ENCODE measurements around the gene PDE11A.

The PDE11A gene

DNA sequence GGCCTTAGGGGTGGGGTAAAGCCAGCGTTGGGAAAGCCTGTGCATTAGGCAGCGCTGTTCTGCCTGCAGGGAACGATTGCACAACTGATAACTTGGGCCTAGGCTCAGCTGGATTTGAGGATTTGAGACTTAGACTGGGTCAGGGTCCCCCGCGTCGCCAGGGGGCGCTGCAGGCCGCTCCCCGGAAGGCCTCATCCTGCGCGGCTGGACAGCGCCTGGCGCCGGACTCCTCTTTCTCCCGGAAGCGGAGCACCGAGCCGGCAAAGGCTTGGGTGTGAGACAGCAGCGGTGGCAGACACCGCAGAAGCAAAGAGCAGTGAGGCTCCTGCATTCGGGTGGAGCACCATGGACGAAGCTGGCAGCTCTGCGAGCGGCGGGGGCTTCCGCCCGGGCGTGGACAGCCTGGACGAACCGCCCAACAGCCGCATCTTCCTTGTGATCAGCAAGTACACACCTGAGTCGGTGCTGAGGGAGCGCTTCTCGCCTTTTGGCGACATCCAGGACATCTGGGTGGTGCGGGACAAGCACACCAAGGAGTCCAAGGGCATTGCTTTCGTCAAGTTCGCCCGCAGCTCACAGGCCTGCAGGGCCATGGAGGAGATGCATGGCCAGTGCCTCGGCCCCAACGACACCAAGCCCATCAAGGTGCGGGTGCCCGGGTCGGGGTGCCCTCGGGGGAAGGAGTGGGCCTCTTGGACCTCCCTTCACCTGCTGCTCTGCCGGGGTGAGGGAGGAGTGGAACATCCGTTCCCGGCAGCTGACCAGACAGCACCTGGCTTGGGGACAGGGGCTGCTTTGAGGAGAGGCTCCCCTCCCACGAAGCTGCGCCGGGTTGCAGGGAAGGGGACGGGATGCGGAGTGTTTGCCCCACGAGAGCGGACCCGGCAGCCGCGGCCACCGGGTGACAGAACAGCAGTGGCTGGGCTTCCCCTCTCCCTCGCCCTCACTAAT lies 39.9 kb upstream of the PDE11A start, which contains the start of gene RBM45:
RBM45 (plus strand) TSS at position 236 of the 951 bp plus-strand sequence; CDS start at position 346, 110 bp downstream.
- TF ChIP-seq, protein P1, sequence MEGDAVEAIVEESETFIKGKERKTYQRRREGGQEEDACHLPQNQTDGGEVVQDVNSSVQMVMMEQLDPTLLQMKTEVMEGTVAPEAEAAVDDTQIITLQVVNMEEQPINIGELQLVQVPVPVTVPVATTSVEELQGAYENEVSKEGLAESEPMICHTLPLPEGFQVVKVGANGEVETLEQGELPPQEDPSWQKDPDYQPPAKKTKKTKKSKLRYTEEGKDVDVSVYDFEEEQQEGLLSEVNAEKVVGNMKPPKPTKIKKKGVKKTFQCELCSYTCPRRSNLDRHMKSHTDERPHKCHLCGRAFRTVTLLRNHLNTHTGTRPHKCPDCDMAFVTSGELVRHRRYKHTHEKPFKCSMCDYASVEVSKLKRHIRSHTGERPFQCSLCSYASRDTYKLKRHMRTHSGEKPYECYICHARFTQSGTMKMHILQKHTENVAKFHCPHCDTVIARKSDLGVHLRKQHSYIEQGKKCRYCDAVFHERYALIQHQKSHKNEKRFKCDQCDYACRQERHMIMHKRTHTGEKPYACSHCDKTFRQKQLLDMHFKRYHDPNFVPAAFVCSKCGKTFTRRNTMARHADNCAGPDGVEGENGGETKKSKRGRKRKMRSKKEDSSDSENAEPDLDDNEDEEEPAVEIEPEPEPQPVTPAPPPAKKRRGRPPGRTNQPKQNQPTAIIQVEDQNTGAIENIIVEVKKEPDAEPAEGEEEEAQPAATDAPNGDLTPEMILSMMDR (IDR thresholded peaks at IDR 0.05), result peak; percentile 98
- Mint-ChIP-seq H3K27me3 (ENCODE audit: low read depth, poor library complexity) (peaks cover 9% of the 10 kb centered on the region), H3K9me3 (no peaks in the 10 kb centered on the region), H3K4me3 (peak within 1 kb of the TSS; percentile 93), H3K36me3 (ENCODE audit: low read depth) (no peaks in the 10 kb centered on the region), H3K27ac (peak within 1 kb of the TSS; percentile 48), H3K4me1 (peaks cover 23% of the 10 kb centered on the region)
- DNase-seq, result peak; percentile 94

DNA sequence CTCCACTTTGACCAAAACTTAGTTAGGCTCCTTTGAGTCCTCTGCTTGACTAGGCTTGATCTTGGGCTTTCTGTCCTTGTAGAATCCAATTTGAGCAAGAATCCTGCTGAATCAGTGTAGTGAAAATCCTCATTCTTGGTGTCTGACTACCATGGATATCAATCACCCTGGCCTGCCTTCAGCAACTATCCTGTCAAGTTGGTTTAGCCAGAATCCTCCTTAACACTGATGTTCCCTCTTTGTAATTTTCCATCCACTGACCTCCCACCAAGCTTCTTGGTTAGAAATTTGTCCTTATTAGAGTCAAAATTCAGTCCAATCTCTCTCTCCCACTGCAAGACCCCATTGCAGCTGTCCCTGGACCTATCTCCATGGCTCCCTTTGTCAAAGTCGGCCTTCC lies 39.2 kb upstream of the PDE11A start:
- no peak for DNase-seq
- no peaks in the 10 kb centered on the region for H3K9me3 Mint-ChIP-seq
- peaks cover 9% of the 10 kb centered on the region for H3K27me3 Mint-ChIP-seq (ENCODE audit: low read depth, poor library complexity)
- peaks cover 23% of the 10 kb centered on the region for H3K4me1 Mint-ChIP-seq
- peak overlapping the region; percentile 93 for H3K4me3 Mint-ChIP-seq
- TF ChIP-seq, protein P1 (IDR thresholded peaks at IDR 0.05), result no peak
- H3K36me3 Mint-ChIP-seq (ENCODE audit: low read depth), result no peaks in the 10 kb centered on the region
- no peak overlapping the region for H3K27ac Mint-ChIP-seq

DNA sequence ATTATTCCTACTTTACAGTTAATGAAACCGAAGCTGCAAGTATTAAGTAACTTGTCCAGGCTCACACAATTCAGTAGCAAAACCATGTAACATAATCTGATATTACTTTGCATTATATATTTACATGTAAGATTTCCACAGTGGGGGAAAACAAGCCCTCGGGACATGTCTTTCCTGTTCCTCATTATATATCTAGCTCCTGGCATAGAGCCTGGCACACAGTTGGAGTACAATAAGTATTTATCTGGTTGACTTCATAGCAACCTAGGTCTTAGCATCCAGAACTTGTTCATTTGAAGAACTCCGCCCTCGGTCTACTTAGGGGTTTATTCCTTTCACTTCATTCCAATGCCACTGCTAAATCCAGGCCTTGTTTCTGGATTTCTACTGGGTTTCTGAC lies 38.1 kb upstream of the PDE11A start:
- H3K36me3 Mint-ChIP-seq (ENCODE audit: low read depth), result no peaks in the 10 kb centered on the region
- H3K4me1 Mint-ChIP-seq, result peaks cover 23% of the 10 kb centered on the region
- H3K27me3 Mint-ChIP-seq (ENCODE audit: low read depth, poor library complexity), result peaks cover 9% of the 10 kb centered on the region
- TF ChIP-seq, protein P1 (IDR thresholded peaks at IDR 0.05), result no peak
- no peak for DNase-seq
- no peak overlapping the region for H3K4me3 Mint-ChIP-seq
- H3K27ac Mint-ChIP-seq, result no peak overlapping the region
- no peaks in the 10 kb centered on the region for H3K9me3 Mint-ChIP-seq

DNA sequence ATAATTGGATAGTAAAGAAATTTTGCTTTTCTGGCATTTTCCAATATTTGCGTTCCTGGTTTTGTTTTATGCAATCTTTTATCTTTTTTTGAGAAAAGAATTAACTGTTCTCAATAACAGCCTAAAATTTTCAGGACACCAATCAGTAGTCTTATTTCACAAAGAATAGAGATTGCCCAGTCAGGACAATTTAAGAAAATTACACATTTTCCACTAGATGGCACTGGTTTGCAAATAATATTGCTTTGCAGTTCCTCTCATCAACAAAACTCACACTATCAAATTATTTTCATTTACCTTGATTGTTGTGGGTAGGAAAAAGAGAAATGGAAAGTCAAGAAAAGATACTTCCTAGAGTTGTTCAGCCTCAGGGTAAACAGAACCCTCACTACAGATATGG lies 37.2 kb upstream of the PDE11A start:
- Mint-ChIP-seq H3K36me3 (ENCODE audit: low read depth) (no peaks in the 10 kb centered on the region), H3K4me3 (no peak overlapping the region), H3K9me3 (no peaks in the 10 kb centered on the region), H3K27me3 (ENCODE audit: low read depth, poor library complexity) (peaks cover 9% of the 10 kb centered on the region), H3K4me1 (peaks cover 23% of the 10 kb centered on the region), H3K27ac (no peak overlapping the region)
- TF ChIP-seq, protein P1 (IDR thresholded peaks at IDR 0.05), result peak; percentile 56
- no peak for DNase-seq

DNA sequence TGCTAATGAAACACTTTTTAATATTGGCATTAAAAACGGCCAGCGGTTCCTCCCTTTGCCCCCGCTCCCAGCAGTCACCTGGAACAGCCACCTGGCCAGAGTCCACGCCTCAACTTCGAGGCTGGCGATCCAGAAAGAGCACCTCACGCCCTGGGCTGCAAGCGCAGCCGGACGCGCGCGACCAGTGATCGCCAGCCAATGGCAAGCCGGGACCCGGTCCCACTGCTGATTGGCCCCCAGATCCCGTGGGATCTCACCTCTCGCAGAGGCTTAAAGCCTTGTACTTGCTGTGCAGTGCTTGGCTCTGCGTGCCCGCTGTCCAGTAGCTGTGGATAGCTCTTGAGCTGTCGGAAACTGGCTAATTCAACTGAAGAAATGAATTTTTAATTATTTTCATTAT lies 35.6 kb upstream of the PDE11A start:
- TF ChIP-seq, protein P1 (IDR thresholded peaks at IDR 0.05), result no peak
- H3K27me3 Mint-ChIP-seq (ENCODE audit: low read depth, poor library complexity), result peaks cover 9% of the 10 kb centered on the region
- no peaks in the 10 kb centered on the region for H3K9me3 Mint-ChIP-seq
- peaks cover 8% of the 10 kb centered on the region for H3K4me1 Mint-ChIP-seq
- DNase-seq, result no peak
- H3K27ac Mint-ChIP-seq, result no peak overlapping the region
- H3K4me3 Mint-ChIP-seq, result no peak overlapping the region
- H3K36me3 Mint-ChIP-seq (ENCODE audit: low read depth), result no peaks in the 10 kb centered on the region

Data from nephron progenitor cell (in vitro differentiated cells).